HCT116 (cell line): ENCODE results near the gene RABGEF1. TPM values are rescaled to one million over a fixed set of nuclear protein-coding genes. Genes with fewer than 3 reads are reported as not detected.
A peak's percentile ranks its signal among the peaks of the same experiment; 100 is the strongest.

Experiments used
- ATAC-seq: fragments of 200-7000 bp; cut with Tn5 transposase; 2 replicates; pipeline ENCODE4 v1.9.1; 2020; ENCODE audit warnings: mild to moderate bottlenecking, moderate library complexity
- BruUV-seq: library from RNA; stranded (reverse); fragments of 400-500 nt; replicated peaks from 2 replicates; lab custom pipeline; 2021; lab: Mats Ljungman, UMichigan
- CTCF ChIA-PET: fragments of 300-600 bp; sonication (Branson Sonifier 250); formaldehyde crosslinking; loops from one replicate; lab custom pipeline; 2021; ENCODE audit warnings: antibody characterized with exemption; lab: Charles Lee
- POLR2A ChIA-PET: fragments of 300-600, 350-600 bp; sonication (Branson Sonifier 250); formaldehyde crosslinking; loops from one replicate; lab custom pipeline; 2021; ENCODE audit warnings: antibody characterized with exemption; lab: Charles Lee
- RAD21 ChIA-PET, 2 experiments: fragments of 300-600 bp; sonication (Branson Sonifier 250); formaldehyde crosslinking; loops; one replicate each; lab custom pipeline; 2023; ENCODE audit warnings: low total read pairs in 2 of 2; ENCODE audit not compliant: uncharacterized antibody in 2 of 2, unreplicated experiment in 2 of 2, low non-redundant PET in 1 of 2; lab: Charles Lee
- DNase-seq: peaks from one replicate; pipeline ENCODE4 v3.0.0-alpha.2; 2010; ENCODE audit warnings: low read depth, low spot score
- H2AFZ ChIP-seq: fragments of 200-600 bp; shearing (Covaris generic), sonication (generic); 2 replicates; pipeline ENCODE4 v1.6.1; 2017; ENCODE audit warnings: low read depth, mixed run types, mixed read lengths, antibody characterized with exemption, low read length; ENCODE audit not compliant: poor library complexity, severe bottlenecking
- H3K27ac ChIP-seq: 2 replicates; pipeline ENCODE4 v1.5.1; 2012; ENCODE audit warnings: low read depth, low read length
- H3K27me3 ChIP-seq: fragments of 200-600 bp; sonication (generic); 2 replicates; pipeline ENCODE4 v1.6.1; 2016; ENCODE audit warnings: mixed run types, low read length, mixed read lengths; ENCODE audit not compliant: insufficient read depth
- H3K36me3 ChIP-seq, 2 experiments: fragments of 200-500 bp in 1 of 2; fragments of 200-600 bp in 1 of 2; sonication (Bioruptor generic) in 1 of 2; sonication (generic) in 1 of 2; 2 replicates each; pipeline versions ENCODE4 v1.5.1 to v1.6.1; 2014 to 2016; ENCODE audit warnings: low read length in 2 of 2, inconsistent platforms in 1 of 2, mixed read lengths in 1 of 2, mixed run types in 1 of 2; ENCODE audit not compliant: insufficient read depth in 2 of 2, control insufficient read depth in 1 of 2
- H3K4me1 ChIP-seq, 2 experiments: fragments of 200-600 bp in 1 of 2; sonication (generic) in 1 of 2; 2 replicates each; pipeline versions ENCODE4 v1.5.1 to v1.6.1; 2012 to 2017; ENCODE audit warnings: low read length in 2 of 2, inconsistent platforms in 1 of 2, mild to moderate bottlenecking in 1 of 2, mixed read lengths in 1 of 2, mixed run types in 1 of 2, moderate library complexity in 1 of 2; ENCODE audit not compliant: insufficient read depth in 2 of 2, control insufficient read depth in 1 of 2
- H3K4me2 ChIP-seq: fragments of 200-600 bp; sonication (generic); 2 replicates; pipeline ENCODE4 v1.6.1; 2017; ENCODE audit warnings: mixed run types, low read length, mixed read lengths
- H3K4me3 ChIP-seq, 2 experiments: fragments of 200-600 bp in 1 of 2; sonication (generic) in 1 of 2; replicated peaks in 1 of 2; 2 replicates each; pipeline ENCODE4 v1.5.1; 2011 to 2016; ENCODE audit warnings: low read length in 2 of 2, control low read depth in 1 of 2, low read depth in 1 of 2, mild to moderate bottlenecking in 1 of 2, mixed read lengths in 1 of 2, mixed run types in 1 of 2
- H3K79me2 ChIP-seq: fragments of 200-600 bp; sonication (generic); 2 replicates; pipeline ENCODE4 v1.6.1; 2017; ENCODE audit warnings: mild to moderate bottlenecking, mixed run types, low read length, moderate library complexity, mixed read lengths; ENCODE audit not compliant: insufficient read depth
- H3K9ac ChIP-seq: fragments of 200-600 bp; sonication (generic); 2 replicates; pipeline ENCODE4 v1.6.1; 2016; ENCODE audit warnings: low read length, mixed read lengths
- H3K9me2 ChIP-seq: fragments of 200-600 bp; sonication (generic), shearing (Covaris generic); 2 replicates; pipeline ENCODE4 v1.6.1; 2017; ENCODE audit warnings: mixed run types, mild to moderate bottlenecking, moderate library complexity; ENCODE audit not compliant: insufficient read depth
- H3K9me3 ChIP-seq, 2 experiments: fragments of 200-500 bp in 1 of 2; fragments of 200-600 bp in 1 of 2; sonication (Bioruptor generic) in 1 of 2; sonication (generic) in 1 of 2; 2 replicates each; pipeline ENCODE4 v1.6.1; 2014 to 2017; ENCODE audit warnings: low read length in 2 of 2, mixed read lengths in 2 of 2, inconsistent platforms in 1 of 2, low read depth in 1 of 2, mild to moderate bottlenecking in 1 of 2, mixed run types in 1 of 2, moderate library complexity in 1 of 2; ENCODE audit not compliant: control insufficient read depth in 1 of 2, insufficient read depth in 1 of 2
- H4K20me1 ChIP-seq: fragments of 200-600 bp; sonication (generic), shearing (Covaris generic); 2 replicates; pipeline ENCODE4 v1.6.1; 2017; ENCODE audit warnings: mixed run types, mild to moderate bottlenecking, moderate library complexity; ENCODE audit not compliant: insufficient read depth
- CTCF ChIP-seq, 3 experiments: fragments of 200-600 bp in 1 of 3; sonication (generic) in 1 of 3; IDR thresholded peaks in 2 of 3; conservative IDR thresholded peaks in 1 of 3; 2 replicates each; pipeline ENCODE4 v1.5.1; 2012 to 2017; ENCODE audit warnings: low read depth in 2 of 3, low read length in 2 of 3, antibody characterized with exemption in 1 of 3, borderline replicate concordance in 1 of 3, control low read depth in 1 of 3, mild to moderate bottlenecking in 1 of 3, mixed read lengths in 1 of 3, mixed run types in 1 of 3, moderate library complexity in 1 of 3; ENCODE audit not compliant: insufficient read depth in 1 of 3
- EGR1 ChIP-seq: IDR thresholded peaks from 2 replicates; pipeline ENCODE4 v1.6.1; 2012; ENCODE audit warnings: low read depth
- EZH2phosphoT487 ChIP-seq: fragments of 200-600 bp; IDR thresholded peaks from 2 replicates; pipeline ENCODE4 v1.6.1; 2018; ENCODE audit warnings: antibody characterized with exemption, borderline replicate concordance
- POLR2AphosphoS5 ChIP-seq: IDR thresholded peaks from 2 replicates; pipeline ENCODE4 v1.6.1; 2011; ENCODE audit warnings: mild to moderate bottlenecking, low read depth, low read length, moderate library complexity
- RAD21 ChIP-seq: IDR thresholded peaks from 2 replicates; pipeline ENCODE4 v1.6.1; 2012; ENCODE audit warnings: low read depth, mild to moderate bottlenecking
- ZBTB33 ChIP-seq: IDR thresholded peaks from 2 replicates; pipeline ENCODE4 v1.6.1; 2011; ENCODE audit warnings: mild to moderate bottlenecking, low read length, moderate library complexity; ENCODE audit not compliant: insufficient replicate concordance; ENCODE audit errors: extremely low read depth
- intact Hi-C: fragments of 100-400 bp; cut with micrococcal nuclease; formaldehyde crosslinking; loops from 2 replicates; pipeline ENCODE4 v1.10.0; 2022
- total RNA-seq: library from RNA; stranded (reverse); gene quantifications from one replicate; pipeline ENCODE4 v1.2.1, GENCODE V29; 2021; ENCODE audit not compliant: unreplicated experiment

The RABGEF1 gene
- total RNA-seq, 1 experiment from 2014 or later = 22.9 TPM

- no peaks in the 10 kb centered on the region for H3K9me2 ChIP-seq
- H3K4me2 ChIP-seq = no peak overlapping the region
- peak; percentile 26 for DNase-seq
- RAD21 ChIA-PET = no interaction called here
- CTCF ChIA-PET = no interaction called here
- POLR2A ChIA-PET = no interaction called here
- BruUV-seq = no TSS peak
- no peak overlapping the region for H3K27ac ChIP-seq
- no peak overlapping the region for H3K9ac ChIP-seq
- TF ChIP-seq ZBTB33 (no peak), POLR2AphosphoS5 (no peak), EZH2phosphoT487 (no peak), RAD21 (peak; percentile 50), CTCF (IDR thresholded peaks at IDR 0.05 in 2 of 3, conservative IDR thresholded peaks at IDR 0.05 in 1 of 3; ENCODE audit: borderline replicate concordance in 1 of 3, insufficient read depth in 1 of 3, low read depth in 2 of 3, low read length in 2 of 3) (peak in 2 of 3 experiments; percentile 63 to 68; a peak in 4 of 6 replicates), EGR1 (no peak)
- no peaks in the 10 kb centered on the region for H4K20me1 ChIP-seq
- H3K4me1 ChIP-seq = no peaks in the 10 kb centered on the region
- no peaks in the 10 kb centered on the region for H3K79me2 ChIP-seq
- H3K4me3 ChIP-seq = no peak overlapping the region
- no peaks in the 10 kb centered on the region for H3K9me3 ChIP-seq
- no peak overlapping the region for H2AFZ ChIP-seq
- intact Hi-C loops = no loop called here
- peak; percentile 91 for ATAC-seq
- no peaks in the 10 kb centered on the region for H3K27me3 ChIP-seq
- no peaks in the 10 kb centered on the region for H3K36me3 ChIP-seq
Measured at GRCh38 chr7:66837007-66837406, 96.5 kb downstream of the RABGEF1 start.
